Esophagus muscularis mucosa (tissue), 4 donors: Measurements from ENCODE around the gene P2RY8. TPM values are rescaled to one million over a fixed set of nuclear protein-coding genes. Genes with fewer than 3 reads are reported as not detected.
"Not testable (repeated sequence)": the region's sequence is repeated elsewhere in the genome, so short reads cannot be mapped to it uniquely, and the experiment has no call there.

Source experiments
- DNase-seq: peaks from one replicate; pipeline ENCODE4 v3.0.0-alpha.2; 2017; ENCODE audit errors: extremely low spot score
- H3K27ac ChIP-seq, 4 donors: fragments of 200-600 bp; sonication (generic); replicated peaks in 1 of 4; 1 replicate in 3 of 4; 2 replicates in 1 of 4; pipeline ENCODE4 v1.5.1; 2016 to 2019; ENCODE audit warnings: mild to moderate bottlenecking in 1 of 4
- H3K27me3 ChIP-seq, 4 donors: fragments of 200-600 bp; sonication (generic); one replicate each; pipeline versions ENCODE4 v1.5.1 to v1.6.0; 2016 to 2019
- H3K36me3 ChIP-seq, 4 donors: fragments of 200-600 bp; sonication (generic); one replicate each; pipeline ENCODE4 v1.5.1; 2016 to 2019
- H3K4me1 ChIP-seq, 4 donors: fragments of 200-600 bp; sonication (generic); one replicate each; pipeline ENCODE4 v1.5.1; 2016 to 2019
- H3K4me3 ChIP-seq, 4 donors: fragments of 200-600 bp; sonication (generic); 1 replicate in 2 of 4; 2 replicates in 2 of 4; pipeline ENCODE4 v1.5.1; 2016 to 2019; ENCODE audit warnings: mild to moderate bottlenecking in 4 of 4, moderate library complexity in 1 of 4
- H3K9me3 ChIP-seq, 4 donors: fragments of 200-600 bp; sonication (generic); 1 replicate in 3 of 4; 2 replicates in 1 of 4; pipeline ENCODE4 v1.5.1; 2016 to 2019
- CTCF ChIP-seq, 3 experiments: fragments of 200-600 bp in 2 of 3; fragments of 450-650 bp in 1 of 3; sonication (generic) in 2 of 3; IDR thresholded peaks; one replicate each; pipeline ENCODE4 v1.5.1; 2017 to 2019; ENCODE audit warnings: antibody characterized with exemption in 3 of 3, mild to moderate bottlenecking in 2 of 3, moderate library complexity in 1 of 3
- EP300 ChIP-seq: sonication (generic); formaldehyde crosslinking; IDR thresholded peaks from one replicate; pipeline ENCODE4 v1.6.1; 2017; ENCODE audit warnings: antibody characterized with exemption
- POLR2A ChIP-seq: fragments of 450-650 bp; IDR thresholded peaks from one replicate; pipeline ENCODE4 v1.6.1; 2017; ENCODE audit warnings: antibody characterized with exemption, moderate library complexity, mild to moderate bottlenecking, low read depth
- POLR2AphosphoS5 ChIP-seq, 2 donors: sonication (generic); formaldehyde crosslinking; IDR thresholded peaks; one replicate each; pipeline ENCODE4 v1.6.1; 2017; ENCODE audit warnings: antibody characterized with exemption in 2 of 2
- WGBS: methylation state at CpG from one replicate; pipeline ENCODE4 v1.1.5; 2018; 5-methylcytosine and 5-hydroxymethylcytosine counted together
- intact Hi-C: fragments of 100-400 bp; cut with DNase I; formaldehyde crosslinking; loops from one replicate; pipeline ENCODE4 v1.15.1; 2023
- total RNA-seq, 4 donors: library from RNA; depleted of rRNA; stranded (reverse); fragments of >200 nt; gene quantifications; one replicate each; pipeline versions ENCODE4 v1.1.0 to v1.2.1, GENCODE V29; 2016

Gene P2RY8
- total RNA-seq, 4 donors from 2014 or later: 0.63 to 3.1 (median 1.9) TPM

- DNase-seq: no peak
- H3K27ac ChIP-seq: peak overlapping the region in 3 of 4 donors; percentile 32 to 65 (median 65)
- TF ChIP-seq POLR2AphosphoS5 (IDR thresholded peaks at IDR 0.05): no peak
- TF ChIP-seq POLR2A: no peak
- TF ChIP-seq EP300: no peak
- TF ChIP-seq CTCF (IDR thresholded peaks at IDR 0.05): no peak
- no peaks in the 10 kb centered on the region for H3K36me3 ChIP-seq
- no peak overlapping the region for H3K4me3 ChIP-seq
- 90% methylated on average over 5 of the region's 5 CpGs for WGBS
- H3K9me3 ChIP-seq: no peaks in the 10 kb centered on the region
- intact Hi-C loops: no loop called here
- H3K27me3 ChIP-seq: peaks cover 0 to 44% (median 0%) of the 10 kb centered on the region in 4 donors
- H3K4me1 ChIP-seq: peaks cover 0 to 7% (median 6%) of the 10 kb centered on the region in 4 donors
Observed at GRCh38 chrX:1486177-1486576, 50.8 kb downstream of the P2RY8 start.

- DNase-seq: no peak
- Histone ChIP-seq H3K4me1 (peaks cover 0 to 8% (median 7%) of the 10 kb centered on the region in 4 donors), H3K9me3 (peaks cover 0 to 3% (median 2%) of the 10 kb centered on the region in 4 donors), H3K36me3 (no peaks in the 10 kb centered on the region), H3K4me3 (no peak overlapping the region), H3K27me3 (peaks cover 0 to 48% (median 0%) of the 10 kb centered on the region in 4 donors), H3K27ac (no peak overlapping the region)
- 93% methylated on average over 9 of the region's 9 CpGs for WGBS
- intact Hi-C loops: no loop called here
- TF ChIP-seq POLR2AphosphoS5 (IDR thresholded peaks at IDR 0.05): no peak
- no peak for TF ChIP-seq CTCF (IDR thresholded peaks at IDR 0.05)
- no peak for TF ChIP-seq EP300
- TF ChIP-seq POLR2A: no peak
Observed at GRCh38 chrX:1485033-1485432, 52.0 kb downstream of the P2RY8 start.

- Histone ChIP-seq H3K27ac (no peak overlapping the region), H3K4me3 (no peak overlapping the region), H3K9me3 (peaks cover 0 to 7% (median 6%) of the 10 kb centered on the region in 4 donors), H3K4me1 (peaks cover 0 to 8% (median 7%) of the 10 kb centered on the region in 4 donors), H3K27me3 (peaks cover 0 to 48% (median 0%) of the 10 kb centered on the region in 4 donors), H3K36me3 (no peaks in the 10 kb centered on the region)
- WGBS: 73% methylated on average over 5 of the region's 5 CpGs
- TF ChIP-seq EP300: no peak
- no peak for TF ChIP-seq POLR2AphosphoS5 (IDR thresholded peaks at IDR 0.05)
- TF ChIP-seq POLR2A: no peak
- TF ChIP-seq CTCF (IDR thresholded peaks at IDR 0.05): no peak
- intact Hi-C loops: no loop called here
- no peak for DNase-seq
Observed at GRCh38 chrX:1484638-1485019, 52.4 kb downstream of the P2RY8 start.

- Histone ChIP-seq H3K9me3 (peaks cover 0 to 13% (median 12%) of the 10 kb centered on the region in 4 donors), H3K4me1 (peaks cover 0 to 8% (median 7%) of the 10 kb centered on the region in 4 donors), H3K36me3 (no peaks in the 10 kb centered on the region), H3K27me3 (peaks cover 0 to 48% (median 0%) of the 10 kb centered on the region in 4 donors), H3K4me3 (no peak overlapping the region), H3K27ac (no peak overlapping the region)
- no peak for DNase-seq
- no peak for TF ChIP-seq POLR2AphosphoS5 (IDR thresholded peaks at IDR 0.05)
- TF ChIP-seq POLR2A: no peak
- no peak for TF ChIP-seq EP300
- TF ChIP-seq CTCF (IDR thresholded peaks at IDR 0.05): no peak
- 80% methylated on average over 15 of the region's 15 CpGs for WGBS
- intact Hi-C loops: no loop called here
Observed at GRCh38 chrX:1483843-1484637, 52.9 kb downstream of the P2RY8 start.

- DNase-seq, H3K4me1 ChIP-seq, H3K4me3 ChIP-seq, H3K36me3 ChIP-seq, intact Hi-C loops: not testable (repeated sequence)
- no CpG with 5 or more reads among the region's 2 CpGs for WGBS
- H3K9me3 ChIP-seq: peaks cover 0 to 19% (median 16%) of the 10 kb centered on the region in 4 donors
- peak overlapping the region in 2 of 4 donors; percentile 34 to 57 for H3K27ac ChIP-seq
- peaks cover 0 to 39% (median 0%) of the 10 kb centered on the region in 4 donors for H3K27me3 ChIP-seq
Observed at GRCh38 chrX:1482530-1482928, 54.5 kb downstream of the P2RY8 start.
